ENCODE results near the gene MTCH2.
"Not testable (repeated sequence)": the region's sequence is repeated elsewhere in the genome, so short reads cannot be mapped to it uniquely, and the experiment has no call there.

The MTCH2 gene

GRCh38 chr11:47640506-47640905 lies 1.9 kb downstream of the MTCH2 start:
- H3K4me3 ChIP-seq (ENCODE audit: extremely low read depth, insufficient read depth, low read length, poor library complexity, severe bottlenecking); H3K4me1 ChIP-seq (ENCODE audit: control insufficient read depth, insufficient read depth, low read length, poor library complexity, severe bottlenecking); H3K27ac ChIP-seq (ENCODE audit: low read depth, low read length, severe bottlenecking); H3K9me3 ChIP-seq (ENCODE audit: control insufficient read depth, low read length): not testable (repeated sequence)
- H3K36me3 ChIP-seq (ENCODE audit: control insufficient read depth, insufficient read depth, low read length): peaks cover 36% of the 10 kb centered on the region
- WGBS, 2 experiments (ENCODE audit: insufficient coverage in 2 of 2): 97 to 100% methylated on average over 4 to 5 of the region's 6 CpGs

- 100% methylated on average over 2 to 3 of the region's 11 CpGs for WGBS, 2 experiments (ENCODE audit: insufficient coverage in 2 of 2)
- not testable (repeated sequence) for H3K27ac ChIP-seq (ENCODE audit: low read depth, low read length, severe bottlenecking); H3K4me1 ChIP-seq (ENCODE audit: control insufficient read depth, insufficient read depth, low read length, poor library complexity, severe bottlenecking); H3K4me3 ChIP-seq (ENCODE audit: extremely low read depth, insufficient read depth, low read length, poor library complexity, severe bottlenecking); H3K9me3 ChIP-seq (ENCODE audit: control insufficient read depth, low read length)
- H3K36me3 ChIP-seq (ENCODE audit: control insufficient read depth, insufficient read depth, low read length): peaks cover 63% of the 10 kb centered on the region
These were observed 6.0 kb downstream of the MTCH2 start for GRCh38 chr11:47636331-47636730.

GRCh38 chr11:47631473-47631872 lies 10.9 kb downstream of the MTCH2 start:
- H3K36me3 ChIP-seq (ENCODE audit: control insufficient read depth, insufficient read depth, low read length): peaks cover 81% of the 10 kb centered on the region
- no peaks in the 10 kb centered on the region for H3K4me1 ChIP-seq (ENCODE audit: control insufficient read depth, insufficient read depth, low read length, poor library complexity, severe bottlenecking)
- no peak overlapping the region for H3K27ac ChIP-seq (ENCODE audit: low read depth, low read length, severe bottlenecking)
- H3K9me3 ChIP-seq (ENCODE audit: control insufficient read depth, low read length): no peaks in the 10 kb centered on the region
- no peak overlapping the region for H3K4me3 ChIP-seq (ENCODE audit: extremely low read depth, insufficient read depth, low read length, poor library complexity, severe bottlenecking)
- 88% methylated on average over 1 of the region's 5 CpGs; no CpG with 5 or more reads in 1 of the 2 experiments for WGBS, 2 experiments (ENCODE audit: insufficient coverage in 2 of 2)

GRCh38 chr11:47628026-47628425 lies 14.3 kb downstream of the MTCH2 start:
- H3K9me3 ChIP-seq (ENCODE audit: control insufficient read depth, low read length): no peaks in the 10 kb centered on the region
- no peaks in the 10 kb centered on the region for H3K4me1 ChIP-seq (ENCODE audit: control insufficient read depth, insufficient read depth, low read length, poor library complexity, severe bottlenecking)
- H3K4me3 ChIP-seq (ENCODE audit: extremely low read depth, insufficient read depth, low read length, poor library complexity, severe bottlenecking): no peak overlapping the region
- no peak overlapping the region for H3K27ac ChIP-seq (ENCODE audit: low read depth, low read length, severe bottlenecking)
- 94 to 100% methylated on average over 1 to 3 of the region's 4 CpGs for WGBS, 2 experiments (ENCODE audit: insufficient coverage in 2 of 2)
- H3K36me3 ChIP-seq (ENCODE audit: control insufficient read depth, insufficient read depth, low read length): peaks cover 81% of the 10 kb centered on the region

- Histone ChIP-seq H3K36me3 (ENCODE audit: control insufficient read depth, insufficient read depth, low read length) (peaks cover 87% of the 10 kb centered on the region), H3K27ac (ENCODE audit: low read depth, low read length, severe bottlenecking) (no peak overlapping the region), H3K4me3 (ENCODE audit: extremely low read depth, insufficient read depth, low read length, poor library complexity, severe bottlenecking) (no peak overlapping the region), H3K4me1 (ENCODE audit: control insufficient read depth, insufficient read depth, low read length, poor library complexity, severe bottlenecking) (no peaks in the 10 kb centered on the region), H3K9me3 (ENCODE audit: control insufficient read depth, low read length) (no peaks in the 10 kb centered on the region)
- WGBS, 2 experiments (ENCODE audit: insufficient coverage in 2 of 2): 94 to 100% methylated on average over 4 to 5 of the region's 8 CpGs
These were observed 16.1 kb downstream of the MTCH2 start for GRCh38 chr11:47626234-47626633.

- WGBS, 2 experiments (ENCODE audit: insufficient coverage in 2 of 2): 100% methylated on average over 1 of the region's 2 CpGs; no CpG with 5 or more reads in 1 of the 2 experiments
These were observed 21.5 kb downstream of the MTCH2 start for GRCh38 chr11:47620836-47621378.

GRCh38 chr11:47617417-47617809 lies 24.9 kb downstream of the MTCH2 start:
- Histone ChIP-seq H3K9me3 (ENCODE audit: control insufficient read depth, low read length) (no peaks in the 10 kb centered on the region), H3K4me3 (ENCODE audit: extremely low read depth, insufficient read depth, low read length, poor library complexity, severe bottlenecking) (no peak overlapping the region), H3K27ac (ENCODE audit: low read depth, low read length, severe bottlenecking) (no peak overlapping the region), H3K4me1 (ENCODE audit: control insufficient read depth, insufficient read depth, low read length, poor library complexity, severe bottlenecking) (no peaks in the 10 kb centered on the region), H3K36me3 (ENCODE audit: control insufficient read depth, insufficient read depth, low read length) (peaks cover 48% of the 10 kb centered on the region)
- WGBS, 2 experiments (ENCODE audit: insufficient coverage in 2 of 2): 93% methylated on average over 2 of the region's 3 CpGs; no CpG with 5 or more reads in 1 of the 2 experiments

More at GRCh38 chr11:47620836-47621378, 21.5 kb downstream of the MTCH2 start:
- Histone ChIP-seq H3K27ac (ENCODE audit: low read depth, low read length, severe bottlenecking) (no peak overlapping the region), H3K36me3 (ENCODE audit: control insufficient read depth, insufficient read depth, low read length) (peaks cover 75% of the 10 kb centered on the region), H3K4me1 (ENCODE audit: control insufficient read depth, insufficient read depth, low read length, poor library complexity, severe bottlenecking) (no peaks in the 10 kb centered on the region), H3K9me3 (ENCODE audit: control insufficient read depth, low read length) (no peaks in the 10 kb centered on the region), H3K4me3 (ENCODE audit: extremely low read depth, insufficient read depth, low read length, poor library complexity, severe bottlenecking) (no peak overlapping the region)

GRCh38 chr11:47616726-47617416 lies 25.5 kb downstream of the MTCH2 start:
- Histone ChIP-seq H3K36me3 (ENCODE audit: control insufficient read depth, insufficient read depth, low read length) (peaks cover 43% of the 10 kb centered on the region), H3K27ac (ENCODE audit: low read depth, low read length, severe bottlenecking) (no peak overlapping the region), H3K4me1 (ENCODE audit: control insufficient read depth, insufficient read depth, low read length, poor library complexity, severe bottlenecking) (no peaks in the 10 kb centered on the region), H3K4me3 (ENCODE audit: extremely low read depth, insufficient read depth, low read length, poor library complexity, severe bottlenecking) (no peak overlapping the region), H3K9me3 (ENCODE audit: control insufficient read depth, low read length) (no peaks in the 10 kb centered on the region)
- WGBS, 2 experiments (ENCODE audit: insufficient coverage in 2 of 2): 76 to 99% methylated on average over 4 to 7 of the region's 10 CpGs

GRCh38 chr11:47615249-47615648 lies 27.1 kb downstream of the MTCH2 start:
- Histone ChIP-seq H3K4me3 (ENCODE audit: extremely low read depth, insufficient read depth, low read length, poor library complexity, severe bottlenecking) (no peak overlapping the region), H3K27ac (ENCODE audit: low read depth, low read length, severe bottlenecking) (no peak overlapping the region), H3K9me3 (ENCODE audit: control insufficient read depth, low read length) (no peaks in the 10 kb centered on the region), H3K36me3 (ENCODE audit: control insufficient read depth, insufficient read depth, low read length) (peaks cover 30% of the 10 kb centered on the region), H3K4me1 (ENCODE audit: control insufficient read depth, insufficient read depth, low read length, poor library complexity, severe bottlenecking) (no peaks in the 10 kb centered on the region)

GRCh38 chr11:47611348-47611794 lies 31.0 kb downstream of the MTCH2 start:
- WGBS, 2 experiments (ENCODE audit: insufficient coverage in 2 of 2): 96 to 100% methylated on average over 2 to 3 of the region's 6 CpGs
- Histone ChIP-seq H3K4me1 (ENCODE audit: control insufficient read depth, insufficient read depth, low read length, poor library complexity, severe bottlenecking) (peaks cover 15% of the 10 kb centered on the region), H3K27ac (ENCODE audit: low read depth, low read length, severe bottlenecking) (no peak overlapping the region), H3K4me3 (ENCODE audit: extremely low read depth, insufficient read depth, low read length, poor library complexity, severe bottlenecking) (no peak overlapping the region), H3K9me3 (ENCODE audit: control insufficient read depth, low read length) (no peaks in the 10 kb centered on the region), H3K36me3 (ENCODE audit: control insufficient read depth, insufficient read depth, low read length) (peaks cover 8% of the 10 kb centered on the region)

GRCh38 chr11:47609675-47610074 lies 32.7 kb downstream of the MTCH2 start:
- Histone ChIP-seq H3K36me3 (ENCODE audit: control insufficient read depth, insufficient read depth, low read length) (peaks cover 3% of the 10 kb centered on the region), H3K4me3 (ENCODE audit: extremely low read depth, insufficient read depth, low read length, poor library complexity, severe bottlenecking) (no peak overlapping the region), H3K4me1 (ENCODE audit: control insufficient read depth, insufficient read depth, low read length, poor library complexity, severe bottlenecking) (peaks cover 15% of the 10 kb centered on the region), H3K9me3 (ENCODE audit: control insufficient read depth, low read length) (no peaks in the 10 kb centered on the region), H3K27ac (ENCODE audit: low read depth, low read length, severe bottlenecking) (no peak overlapping the region)
- 92 to 97% methylated on average over 3 of the region's 3 CpGs for WGBS, 2 experiments (ENCODE audit: insufficient coverage in 2 of 2)
